Stimulated activated CD8-positive, alpha-beta memory T cell treated with anti-CD3 and anti-CD28 coated beads, Interleukin-4, amount 100 ng/mL, for 24 hours (primary cell): ENCODE data around the gene XYLT1.

Experiments
- DNase-seq: peaks from one replicate; pipeline ENCODE4 v3.0.0-alpha.2; 2020; ENCODE audit warnings: low read depth

The XYLT1 gene

GRCh38 chr16:17177242-17177958 lies 293.4 kb downstream of the XYLT1 start:
- DNase-seq = no peak

- no peak for DNase-seq
These were observed 294.6 kb downstream of the XYLT1 start for GRCh38 chr16:17176199-17176598.

GRCh38 chr16:17173281-17173680 lies 297.5 kb downstream of the XYLT1 start:
- no peak for DNase-seq

GRCh38 chr16:17171250-17172143 lies 299.3 kb downstream of the XYLT1 start:
- no peak for DNase-seq

GRCh38 chr16:17170435-17170834 lies 300.3 kb downstream of the XYLT1 start:
- DNase-seq = no peak

- DNase-seq = no peak
These were observed 302.6 kb downstream of the XYLT1 start for GRCh38 chr16:17168181-17168580.

- no peak for DNase-seq
These were observed 304.7 kb downstream of the XYLT1 start for GRCh38 chr16:17166095-17166494.

GRCh38 chr16:17162560-17162959 lies 308.2 kb downstream of the XYLT1 start:
- no peak for DNase-seq

GRCh38 chr16:17160920-17161431 lies 309.8 kb downstream of the XYLT1 start:
- DNase-seq = no peak

GRCh38 chr16:17160285-17160853 lies 310.4 kb downstream of the XYLT1 start:
- DNase-seq = no peak

- DNase-seq = no peak
These were observed 311.1 kb downstream of the XYLT1 start for GRCh38 chr16:17159617-17160016.

GRCh38 chr16:17155936-17156335 lies 314.8 kb downstream of the XYLT1 start:
- no peak for DNase-seq

GRCh38 chr16:17155485-17155884 lies 315.3 kb downstream of the XYLT1 start:
- no peak for DNase-seq

GRCh38 chr16:17154981-17155380 lies 315.8 kb downstream of the XYLT1 start:
- no peak for DNase-seq

GRCh38 chr16:17152311-17152710 lies 318.4 kb downstream of the XYLT1 start:
- DNase-seq = no peak

GRCh38 chr16:17151335-17151734 lies 319.4 kb downstream of the XYLT1 start:
- no peak for DNase-seq

GRCh38 chr16:17149904-17150483 lies 320.8 kb downstream of the XYLT1 start:
- DNase-seq = no peak

- no peak for DNase-seq
These were observed 322.8 kb downstream of the XYLT1 start for GRCh38 chr16:17147942-17148341.

GRCh38 chr16:17145029-17145428 lies 325.7 kb downstream of the XYLT1 start:
- DNase-seq = no peak

GRCh38 chr16:17144431-17144830 lies 326.3 kb downstream of the XYLT1 start:
- no peak for DNase-seq

GRCh38 chr16:17143546-17144419 lies 327.0 kb downstream of the XYLT1 start:
- no peak for DNase-seq
